ENCODE measurements around the gene BUD13.

BUD13 gene

GRCh38 chr11:116703421-116703820 lies 69.4 kb downstream of the BUD13 start:
- Histone ChIP-seq H3K9me3 (ENCODE audit: insufficient read depth, low read depth, low read length) (no peaks in the 10 kb centered on the region), H3K9me2 (replicated peaks; ENCODE audit: low read depth, low read length) (no peaks in the 10 kb centered on the region), H3K4me1 (ENCODE audit: insufficient read depth, low read length, poor library complexity, severe bottlenecking) (no peaks in the 10 kb centered on the region), H3K9ac (ENCODE audit: low read depth, low read length, poor library complexity, severe bottlenecking) (no peak overlapping the region), H3K27me3 (ENCODE audit: insufficient read depth, low read length, poor library complexity, severe bottlenecking) (no peaks in the 10 kb centered on the region), H3K4me3 (ENCODE audit: low read length, poor library complexity, severe bottlenecking) (no peak overlapping the region), H3K36me3 (ENCODE audit: insufficient read depth, low read length) (no peaks in the 10 kb centered on the region), H4K20me1 (ENCODE audit: insufficient read depth, low read length, poor library complexity, severe bottlenecking) (no peaks in the 10 kb centered on the region), H2AFZ (ENCODE audit: low read length) (no peak overlapping the region), H3F3A (ENCODE audit: low read depth) (no peaks in the 10 kb centered on the region), H3K79me2 (ENCODE audit: insufficient read depth, low read length) (no peaks in the 10 kb centered on the region), H3K4me2 (ENCODE audit: low read depth, low read length, poor library complexity, severe bottlenecking) (no peak overlapping the region)
- TF ChIP-seq EZH2phosphoT487 (IDR thresholded peaks at IDR 0.05; ENCODE audit: borderline replicate concordance) (no peak), CTCF (conservative IDR thresholded peaks at IDR 0.05; ENCODE audit: low read length) (no peak)

- H3K9me2 ChIP-seq (replicated peaks; ENCODE audit: low read depth, low read length) = no peaks in the 10 kb centered on the region
- no peak overlapping the region for H3K4me2 ChIP-seq (ENCODE audit: low read depth, low read length, poor library complexity, severe bottlenecking)
- no peaks in the 10 kb centered on the region for H3K36me3 ChIP-seq (ENCODE audit: insufficient read depth, low read length)
- TF ChIP-seq EZH2phosphoT487 (IDR thresholded peaks at IDR 0.05; ENCODE audit: borderline replicate concordance) = no peak
- TF ChIP-seq CTCF (conservative IDR thresholded peaks at IDR 0.05; ENCODE audit: low read length) = no peak
- no peaks in the 10 kb centered on the region for H3K79me2 ChIP-seq (ENCODE audit: insufficient read depth, low read length)
- H3K4me1 ChIP-seq (ENCODE audit: insufficient read depth, low read length, poor library complexity, severe bottlenecking) = no peaks in the 10 kb centered on the region
- no peak overlapping the region for H3K9ac ChIP-seq (ENCODE audit: low read depth, low read length, poor library complexity, severe bottlenecking)
- H4K20me1 ChIP-seq (ENCODE audit: insufficient read depth, low read length, poor library complexity, severe bottlenecking) = no peaks in the 10 kb centered on the region
- H3K4me3 ChIP-seq (ENCODE audit: low read length, poor library complexity, severe bottlenecking) = no peak overlapping the region
- no peaks in the 10 kb centered on the region for H3F3A ChIP-seq (ENCODE audit: low read depth)
- no peak overlapping the region for H2AFZ ChIP-seq (ENCODE audit: low read length)
- no peaks in the 10 kb centered on the region for H3K9me3 ChIP-seq (ENCODE audit: insufficient read depth, low read depth, low read length)
- no peaks in the 10 kb centered on the region for H3K27me3 ChIP-seq (ENCODE audit: insufficient read depth, low read length, poor library complexity, severe bottlenecking)
Measured at GRCh38 chr11:116702772-116703385, 69.9 kb downstream of the BUD13 start.

- Histone ChIP-seq H3K79me2 (ENCODE audit: insufficient read depth, low read length) (no peaks in the 10 kb centered on the region), H3K9ac (ENCODE audit: low read depth, low read length, poor library complexity, severe bottlenecking) (no peak overlapping the region), H3K9me3 (ENCODE audit: insufficient read depth, low read depth, low read length) (no peaks in the 10 kb centered on the region), H4K20me1 (ENCODE audit: insufficient read depth, low read length, poor library complexity, severe bottlenecking) (no peaks in the 10 kb centered on the region), H3K36me3 (ENCODE audit: insufficient read depth, low read length) (no peaks in the 10 kb centered on the region), H3K9me2 (replicated peaks; ENCODE audit: low read depth, low read length) (no peaks in the 10 kb centered on the region), H3K4me2 (ENCODE audit: low read depth, low read length, poor library complexity, severe bottlenecking) (no peak overlapping the region), H2AFZ (ENCODE audit: low read length) (no peak overlapping the region), H3K27me3 (ENCODE audit: insufficient read depth, low read length, poor library complexity, severe bottlenecking) (no peaks in the 10 kb centered on the region), H3F3A (ENCODE audit: low read depth) (no peaks in the 10 kb centered on the region), H3K4me1 (ENCODE audit: insufficient read depth, low read length, poor library complexity, severe bottlenecking) (no peaks in the 10 kb centered on the region), H3K4me3 (ENCODE audit: low read length, poor library complexity, severe bottlenecking) (no peak overlapping the region)
- TF ChIP-seq CTCF (conservative IDR thresholded peaks at IDR 0.05; ENCODE audit: low read length) = no peak
- TF ChIP-seq EZH2phosphoT487 (IDR thresholded peaks at IDR 0.05; ENCODE audit: borderline replicate concordance) = no peak
Measured at GRCh38 chr11:116701876-116702275, 70.9 kb downstream of the BUD13 start.
